Small intestine (tissue), 4 donors: ENCODE measurements around the gene DISP2. TPM values are rescaled to one million over a fixed set of nuclear protein-coding genes. Genes with fewer than 3 reads are reported as not detected.

Source experiments
- polyA plus RNA-seq, 4 donors: library from polyadenylated mRNA; stranded (reverse) in 3 of 4; unstranded in 1 of 4; fragments of 200-250 nt in 3 of 4; fragments of 120-200 nt in 1 of 4; gene quantifications; one replicate each; pipeline versions ENCODE4 v1.2.1 to v1.2.3, GENCODE V29; 2013
- donor health status: healthy with polysubstance abuse.
- donor health status: Bipolar disorder and iron deficiency.
- donor health status: healthy.

DISP2 gene
- polyA plus RNA-seq, 4 donors = 2.2 to 12.2 (median 5.1) TPM

Other genes with a start within 250 kb of the DISP2 start
- 10 to 100 TPM in 3 of 4 donors, 1 to 10 TPM in 1; 4.4 to 19.2 (median 14.0) TPM for gene BMF, start 249.3 kb upstream of the DISP2 start, polyA plus RNA-seq
- 10 to 100 TPM in 1 of 4 donors, 1 to 10 TPM in 3; 1.1 to 15.6 (median 5.5) TPM for gene BUB1B, start 197.2 kb upstream of the DISP2 start, polyA plus RNA-seq
- gene PAK6, start 119.2 kb upstream of the DISP2 start, polyA plus RNA-seq = 10 to 100 TPM in 1 of 4 donors, 1 to 10 TPM in 1, under 1 TPM in 2; 0.67 to 16.4 (median 2.9) TPM
- gene ANKRD63, start 75.2 kb upstream of the DISP2 start, polyA plus RNA-seq = under 1 TPM in 2 of 4 donors, not detected in 2; 0.04 to 0.16 TPM
- gene PLCB2, start 50.3 kb upstream of the DISP2 start, polyA plus RNA-seq = 10 to 100 TPM in 1 of 4 donors, 1 to 10 TPM in 3; 5.6 to 11.4 (median 7.8) TPM
- 10 to 100 TPM in 1 of 4 donors, 1 to 10 TPM in 3; 4.7 to 10.6 (median 6.5) TPM for gene INAFM2, start 34.5 kb upstream of the DISP2 start, polyA plus RNA-seq
- gene CCDC9B, start 17.3 kb upstream of the DISP2 start, polyA plus RNA-seq = 1 to 10 TPM; 2.2 to 7.4 (median 4.6) TPM
- over 10,000 TPM in 2 of 4 donors, 1,000 to 10,000 TPM in 2; 1,899 to 32,483 (median 16,493) TPM for gene PHGR1, start 7.2 kb upstream of the DISP2 start, polyA plus RNA-seq
- 10 to 100 TPM in 2 of 4 donors, 1 to 10 TPM in 2; 4.1 to 24.3 (median 12.9) TPM for gene KNSTRN, start 24.5 kb downstream of the DISP2 start, polyA plus RNA-seq
- gene IVD, start 47.6 kb downstream of the DISP2 start, polyA plus RNA-seq = 10 to 100 TPM; 20.0 to 58.3 (median 38.0) TPM
- 10 to 100 TPM; 10.7 to 32.5 (median 12.5) TPM for gene BAHD1, start 82.7 kb downstream of the DISP2 start, polyA plus RNA-seq
- 10 to 100 TPM in 1 of 4 donors, 1 to 10 TPM in 2, under 1 TPM in 1; 0.45 to 11.3 (median 3.7) TPM for gene CHST14, start 112.8 kb downstream of the DISP2 start, polyA plus RNA-seq
- gene CCDC32, start 206.8 kb downstream of the DISP2 start, polyA plus RNA-seq = 10 to 100 TPM; 22.3 to 35.5 (median 23.6) TPM
- gene RPUSD2, start 211.1 kb downstream of the DISP2 start, polyA plus RNA-seq = 10 to 100 TPM in 2 of 4 donors, 1 to 10 TPM in 2; 3.2 to 10.6 (median 7.0) TPM
- gene KNL1, start 236.0 kb downstream of the DISP2 start, polyA plus RNA-seq = 10 to 100 TPM in 1 of 4 donors, 1 to 10 TPM in 3; 8.1 to 11.0 (median 8.9) TPM